Stimulated activated memory B cell treated with anti-CD40 and anti-IgM and Interleukin-4, amounts not matched to agents 10 μg/mL and 1 μg/mL and 100 μg/mL, for 72 hours (primary cell): ENCODE measurements around the gene DNM3.

Experiments used
- ATAC-seq: fragments of 150-1000 bp; cut with Tn5 transposase; 2 replicates; pipeline ENCODE4 v1.10.0; 2021
- H3K27ac Mint-ChIP-seq: one replicate; pipeline ENCODE4 v1.8.0; 2022; ENCODE audit warnings: mild to moderate bottlenecking, mixed read lengths
- H3K27me3 Mint-ChIP-seq: one replicate; pipeline ENCODE4 v1.8.0; 2022; ENCODE audit warnings: mixed read lengths
- H3K36me3 Mint-ChIP-seq: one replicate; pipeline ENCODE4 v1.8.0; 2022; ENCODE audit warnings: mixed read lengths
- H3K4me1 Mint-ChIP-seq: one replicate; pipeline ENCODE4 v1.8.0; 2022; ENCODE audit warnings: mixed read lengths
- H3K4me3 Mint-ChIP-seq: one replicate; pipeline ENCODE4 v1.8.0; 2022; ENCODE audit warnings: mild to moderate bottlenecking, moderate library complexity, mixed read lengths
- H3K9me3 Mint-ChIP-seq: one replicate; pipeline ENCODE4 v1.8.0; 2022; ENCODE audit warnings: mixed read lengths

The DNM3 gene

GRCh38 chr1:172448995-172449584, 607.8 kb downstream of the DNM3 start:
- Mint-ChIP-seq H3K9me3 (no peaks in the 10 kb centered on the region), H3K27me3 (no peaks in the 10 kb centered on the region), H3K4me1 (peaks cover 9% of the 10 kb centered on the region), H3K4me3 (no peak overlapping the region), H3K36me3 (no peaks in the 10 kb centered on the region), H3K27ac (no peak overlapping the region)
- no peak for ATAC-seq

- Mint-ChIP-seq H3K9me3 (no peaks in the 10 kb centered on the region), H3K4me3 (no peak overlapping the region), H3K4me1 (peaks cover 6% of the 10 kb centered on the region), H3K27ac (no peak overlapping the region), H3K36me3 (no peaks in the 10 kb centered on the region), H3K27me3 (peaks cover 7% of the 10 kb centered on the region)
- peak; percentile 76 for ATAC-seq
Observed at GRCh38 chr1:172449585-172450523, 608.6 kb downstream of the DNM3 start.

DNA sequence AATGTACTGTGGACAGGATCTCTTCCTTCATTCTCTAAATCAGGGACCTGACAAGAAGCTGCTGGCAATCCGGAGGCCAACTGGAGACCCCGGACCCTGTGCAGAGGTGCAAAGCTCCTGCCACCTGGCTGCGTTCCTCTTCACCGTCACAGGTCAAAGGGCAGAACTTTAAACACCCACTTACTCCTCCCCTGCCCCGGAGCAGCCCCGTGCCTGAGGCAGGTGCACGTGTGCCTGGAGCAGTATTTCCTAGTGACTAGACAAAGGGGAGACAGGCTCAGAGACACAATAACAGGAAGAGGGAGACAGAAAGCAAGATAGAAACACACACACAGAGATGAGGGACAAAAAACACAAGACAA, 609.2 kb downstream of the DNM3 start:
- Mint-ChIP-seq H3K9me3 (no peaks in the 10 kb centered on the region), H3K4me3 (no peak overlapping the region), H3K27ac (no peak overlapping the region), H3K4me1 (peaks cover 6% of the 10 kb centered on the region), H3K36me3 (no peaks in the 10 kb centered on the region), H3K27me3 (peaks cover 11% of the 10 kb centered on the region)
- ATAC-seq = no peak

DNA sequence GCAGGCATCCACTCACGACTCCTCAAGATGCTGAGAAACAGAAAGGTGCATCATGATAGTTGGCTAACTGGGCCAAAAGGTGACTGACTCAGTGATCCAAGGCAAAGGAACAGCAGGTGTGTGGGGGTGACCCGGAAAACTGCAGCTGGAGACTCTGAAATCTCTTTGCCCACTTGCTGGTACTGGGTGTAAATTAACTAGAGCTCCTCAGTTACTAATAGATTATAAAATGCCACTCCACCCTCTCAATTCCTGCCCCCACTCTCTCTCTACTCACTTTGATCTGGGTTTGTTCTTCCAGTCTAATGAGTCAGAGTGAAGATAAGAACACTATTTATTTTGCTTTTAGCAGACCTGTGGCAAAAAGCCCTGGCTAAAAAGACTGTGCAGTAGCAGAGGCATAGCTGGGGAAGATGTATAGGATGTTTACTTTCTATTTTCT, 609.7 kb downstream of the DNM3 start:
- H3K4me3 Mint-ChIP-seq = no peak overlapping the region
- H3K27ac Mint-ChIP-seq = no peak overlapping the region
- ATAC-seq = no peak

GRCh38 chr1:172452536-172453152, 611.3 kb downstream of the DNM3 start:
- H3K27me3 Mint-ChIP-seq = peaks cover 11% of the 10 kb centered on the region
- H3K9me3 Mint-ChIP-seq = no peaks in the 10 kb centered on the region
- ATAC-seq = no peak
- H3K4me3 Mint-ChIP-seq = no peak overlapping the region
- H3K27ac Mint-ChIP-seq = no peak overlapping the region
- peaks cover 6% of the 10 kb centered on the region for H3K4me1 Mint-ChIP-seq
- H3K36me3 Mint-ChIP-seq = no peaks in the 10 kb centered on the region

More for the DNA sequence above, 609.7 kb downstream of the DNM3 start:
- Mint-ChIP-seq H3K36me3 (no peaks in the 10 kb centered on the region), H3K4me1 (peaks cover 6% of the 10 kb centered on the region), H3K9me3 (no peaks in the 10 kb centered on the region), H3K27me3 (peaks cover 11% of the 10 kb centered on the region)

DNA sequence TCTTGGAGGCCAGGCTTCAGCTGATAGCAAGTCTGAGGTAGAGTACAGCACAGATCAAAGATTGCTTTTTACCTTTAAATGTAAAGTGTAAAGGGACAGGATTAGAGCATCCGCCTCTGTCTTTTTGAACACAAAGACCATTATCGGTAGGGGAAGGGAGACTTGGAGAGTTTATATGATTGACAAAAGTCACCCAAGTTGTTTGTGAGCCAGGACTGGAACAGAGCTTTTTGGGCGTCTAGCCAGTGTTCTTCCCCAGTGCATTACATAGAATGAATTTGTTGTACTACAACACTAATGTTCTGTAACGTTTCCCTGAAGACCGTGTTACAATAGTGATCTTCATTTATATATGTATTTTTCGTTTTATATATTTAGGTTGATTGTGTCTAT, 611.9 kb downstream of the DNM3 start:
- H3K4me3 Mint-ChIP-seq = no peak overlapping the region
- no peak for ATAC-seq
- H3K36me3 Mint-ChIP-seq = no peaks in the 10 kb centered on the region
- H3K9me3 Mint-ChIP-seq = no peaks in the 10 kb centered on the region
- no peak overlapping the region for H3K27ac Mint-ChIP-seq
- peaks cover 6% of the 10 kb centered on the region for H3K4me1 Mint-ChIP-seq
- peaks cover 11% of the 10 kb centered on the region for H3K27me3 Mint-ChIP-seq

- H3K36me3 Mint-ChIP-seq = no peaks in the 10 kb centered on the region
- no peak overlapping the region for H3K4me3 Mint-ChIP-seq
- H3K27me3 Mint-ChIP-seq = peaks cover 11% of the 10 kb centered on the region
- no peak for ATAC-seq
- H3K4me1 Mint-ChIP-seq = peaks cover 6% of the 10 kb centered on the region
- no peak overlapping the region for H3K27ac Mint-ChIP-seq
- H3K9me3 Mint-ChIP-seq = no peaks in the 10 kb centered on the region
Observed at GRCh38 chr1:172453607-172454006, 612.3 kb downstream of the DNM3 start.

DNA sequence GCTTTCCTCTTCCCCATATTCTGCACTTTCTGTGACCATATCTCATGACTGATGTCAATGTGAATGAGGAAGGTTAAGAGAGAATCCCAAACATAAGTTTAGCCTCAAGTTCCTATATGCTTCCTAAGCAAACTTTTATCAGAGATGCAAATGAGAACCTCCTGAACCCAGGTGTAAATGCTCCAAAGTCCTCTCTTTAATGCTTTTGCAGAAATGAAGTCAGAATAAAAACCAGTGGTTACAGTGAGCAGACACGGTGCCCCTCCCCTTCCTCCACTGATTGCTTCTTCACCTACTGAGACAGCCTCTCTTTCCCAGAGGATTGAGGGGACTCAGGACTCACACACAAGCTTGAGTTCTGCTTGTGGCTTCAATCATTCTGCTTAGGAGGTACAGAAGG, 614.2 kb downstream of the DNM3 start:
- Mint-ChIP-seq H3K27ac (no peak overlapping the region), H3K4me1 (no peaks in the 10 kb centered on the region), H3K9me3 (no peaks in the 10 kb centered on the region), H3K4me3 (no peak overlapping the region), H3K36me3 (no peaks in the 10 kb centered on the region), H3K27me3 (peaks cover 11% of the 10 kb centered on the region)
- no peak for ATAC-seq

DNA sequence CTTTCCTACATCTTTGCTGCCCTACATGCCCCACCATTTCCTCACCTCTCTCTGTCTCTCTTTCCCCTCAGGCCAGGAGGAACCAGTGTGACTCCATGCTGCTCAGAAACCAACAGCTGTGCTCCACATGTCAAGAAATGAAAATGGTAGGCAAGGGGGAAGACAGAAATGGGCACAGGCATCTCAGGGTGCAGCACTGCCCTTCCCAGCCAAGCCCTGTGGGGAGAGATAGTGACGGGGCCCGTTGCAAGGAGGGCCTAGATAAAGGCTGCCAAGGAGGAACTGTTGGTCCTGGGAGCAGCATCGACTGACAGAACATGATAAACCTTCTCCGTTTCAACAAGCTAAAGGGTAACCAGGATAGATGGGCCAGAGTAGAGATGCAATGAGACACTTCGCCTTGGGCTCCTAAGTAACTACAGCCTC, 615.1 kb downstream of the DNM3 start:
- H3K27me3 Mint-ChIP-seq = peaks cover 11% of the 10 kb centered on the region
- no peaks in the 10 kb centered on the region for H3K4me1 Mint-ChIP-seq
- no peak overlapping the region for H3K27ac Mint-ChIP-seq
- H3K36me3 Mint-ChIP-seq = no peaks in the 10 kb centered on the region
- no peak for ATAC-seq
- H3K9me3 Mint-ChIP-seq = no peaks in the 10 kb centered on the region
- H3K4me3 Mint-ChIP-seq = no peak overlapping the region

- no peak for ATAC-seq
- Mint-ChIP-seq H3K4me1 (no peaks in the 10 kb centered on the region), H3K36me3 (no peaks in the 10 kb centered on the region), H3K27ac (no peak overlapping the region), H3K9me3 (no peaks in the 10 kb centered on the region), H3K4me3 (no peak overlapping the region), H3K27me3 (peaks cover 11% of the 10 kb centered on the region)
Observed at GRCh38 chr1:172457479-172458130, 616.3 kb downstream of the DNM3 start.

- no peak overlapping the region for H3K4me3 Mint-ChIP-seq
- no peaks in the 10 kb centered on the region for H3K9me3 Mint-ChIP-seq
- no peak overlapping the region for H3K27ac Mint-ChIP-seq
- no peaks in the 10 kb centered on the region for H3K4me1 Mint-ChIP-seq
- peaks cover under 1% of the 10 kb centered on the region for H3K27me3 Mint-ChIP-seq
- H3K36me3 Mint-ChIP-seq = no peaks in the 10 kb centered on the region
- ATAC-seq = no peak
Observed at GRCh38 chr1:172460177-172460576, 618.9 kb downstream of the DNM3 start.

DNA sequence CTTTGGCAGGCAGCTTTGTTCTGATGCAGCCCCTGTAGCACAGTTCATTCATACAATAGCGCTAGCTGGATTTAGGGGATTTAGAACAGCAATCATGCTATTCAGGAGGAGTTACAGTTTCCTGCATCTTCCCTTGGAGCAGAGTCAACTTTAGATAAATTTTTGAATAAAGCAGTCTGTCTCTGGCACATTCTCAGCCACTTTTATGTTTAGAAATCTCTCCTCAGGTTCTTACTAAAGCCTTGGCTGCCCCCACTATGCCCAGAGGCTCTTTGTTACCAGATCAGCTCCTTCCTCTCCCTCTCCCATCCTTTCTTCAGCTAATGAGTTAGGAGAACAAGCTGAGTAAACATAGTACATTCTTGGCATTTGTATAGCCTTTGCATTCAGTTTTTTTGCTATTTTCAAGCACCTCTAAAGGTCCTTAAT, 619.6 kb downstream of the DNM3 start:
- Mint-ChIP-seq H3K27ac (no peak overlapping the region), H3K4me1 (no peaks in the 10 kb centered on the region), H3K4me3 (no peak overlapping the region), H3K9me3 (no peaks in the 10 kb centered on the region), H3K27me3 (no peaks in the 10 kb centered on the region), H3K36me3 (no peaks in the 10 kb centered on the region)
- ATAC-seq = no peak
